T-helper 2 cell treated with Interferon-gamma antibody and Interleukin-4, amounts not matched to agents 5 μg/mL and 100 μg/mL, for 36 hours (primary cell): ENCODE data around the gene HNRNPH2.

ENCODE experiments used
- DNase-seq: peaks from one replicate; pipeline ENCODE4 v3.0.0; 2021; ENCODE audit warnings: low spot score
- H3K27ac Mint-ChIP-seq: one replicate; pipeline ENCODE4 v1.8.0; 2021; ENCODE audit warnings: mild to moderate bottlenecking, mixed read lengths
- H3K27me3 Mint-ChIP-seq: one replicate; pipeline ENCODE4 v1.8.0; 2021; ENCODE audit warnings: low read depth, mixed read lengths
- H3K36me3 Mint-ChIP-seq: one replicate; pipeline ENCODE4 v1.8.0; 2021; ENCODE audit warnings: low read depth, mixed read lengths
- H3K4me1 Mint-ChIP-seq: one replicate; pipeline ENCODE4 v1.8.0; 2021; ENCODE audit warnings: low read depth, mixed read lengths
- H3K4me3 Mint-ChIP-seq: one replicate; pipeline ENCODE4 v1.8.0; 2022; ENCODE audit warnings: mild to moderate bottlenecking, moderate library complexity, mixed read lengths
- H3K9me3 Mint-ChIP-seq: one replicate; pipeline ENCODE4 v1.8.0; 2021; ENCODE audit warnings: mixed read lengths

The HNRNPH2 gene

GRCh38 chrX:101386542-101386885, 21.5 kb upstream of the HNRNPH2 start:
- Mint-ChIP-seq H3K4me3 (no peak overlapping the region), H3K4me1 (no peaks in the 10 kb centered on the region), H3K27ac (no peak overlapping the region), H3K9me3 (no peaks in the 10 kb centered on the region), H3K27me3 (no peaks in the 10 kb centered on the region), H3K36me3 (peaks cover 7% of the 10 kb centered on the region)
- no peak for DNase-seq

GRCh38 chrX:101388604-101389003, 19.4 kb upstream of the HNRNPH2 start:
- no peak for DNase-seq
- no peak overlapping the region for H3K27ac Mint-ChIP-seq
- H3K36me3 Mint-ChIP-seq: peaks cover 24% of the 10 kb centered on the region
- H3K4me3 Mint-ChIP-seq: no peak overlapping the region
- H3K9me3 Mint-ChIP-seq: no peaks in the 10 kb centered on the region
- H3K27me3 Mint-ChIP-seq: no peaks in the 10 kb centered on the region
- H3K4me1 Mint-ChIP-seq: peaks cover 18% of the 10 kb centered on the region

- Mint-ChIP-seq H3K27ac (peak within 1 kb of the TSS; percentile 91), H3K27me3 (no peaks in the 10 kb centered on the region), H3K4me3 (peak within 1 kb of the TSS; percentile 97), H3K4me1 (peaks cover 23% of the 10 kb centered on the region), H3K36me3 (peaks cover 35% of the 10 kb centered on the region), H3K9me3 (no peaks in the 10 kb centered on the region)
- DNase-seq: peak; percentile 80
Observed at GRCh38 chrX:101390664-101391525, 17.1 kb upstream of the HNRNPH2 start, which contains the start of gene RPL36A. RPL36A (plus strand) TSS chrX:101391011; CDS start chrX:101391044, 33 bp downstream.

GRCh38 chrX:101391831-101392230, 16.2 kb upstream of the HNRNPH2 start:
- Mint-ChIP-seq H3K36me3 (peaks cover 36% of the 10 kb centered on the region), H3K27ac (peak overlapping the region; percentile 91), H3K9me3 (no peaks in the 10 kb centered on the region), H3K4me3 (peak overlapping the region; percentile 97), H3K27me3 (no peaks in the 10 kb centered on the region), H3K4me1 (peaks cover 23% of the 10 kb centered on the region)
- no peak for DNase-seq

- DNase-seq: no peak
- no peaks in the 10 kb centered on the region for H3K27me3 Mint-ChIP-seq
- H3K4me3 Mint-ChIP-seq: peak overlapping the region; percentile 48
- peak overlapping the region; percentile 52 for H3K27ac Mint-ChIP-seq
- peaks cover 23% of the 10 kb centered on the region for H3K4me1 Mint-ChIP-seq
- peaks cover 37% of the 10 kb centered on the region for H3K36me3 Mint-ChIP-seq
- H3K9me3 Mint-ChIP-seq: no peaks in the 10 kb centered on the region
Observed at GRCh38 chrX:101393530-101394305, 14.3 kb upstream of the HNRNPH2 start.

- no peaks in the 10 kb centered on the region for H3K9me3 Mint-ChIP-seq
- H3K4me3 Mint-ChIP-seq: no peak overlapping the region
- H3K27me3 Mint-ChIP-seq: no peaks in the 10 kb centered on the region
- peaks cover 39% of the 10 kb centered on the region for H3K36me3 Mint-ChIP-seq
- DNase-seq: no peak
- H3K27ac Mint-ChIP-seq: no peak overlapping the region
- peaks cover 23% of the 10 kb centered on the region for H3K4me1 Mint-ChIP-seq
Observed at GRCh38 chrX:101394372-101394771, 13.7 kb upstream of the HNRNPH2 start.

GRCh38 chrX:101395789-101396188, 12.2 kb upstream of the HNRNPH2 start:
- H3K36me3 Mint-ChIP-seq: peaks cover 48% of the 10 kb centered on the region
- H3K27me3 Mint-ChIP-seq: no peaks in the 10 kb centered on the region
- H3K9me3 Mint-ChIP-seq: no peaks in the 10 kb centered on the region
- H3K27ac Mint-ChIP-seq: peak overlapping the region; percentile 15
- no peak for DNase-seq
- peaks cover 23% of the 10 kb centered on the region for H3K4me1 Mint-ChIP-seq
- no peak overlapping the region for H3K4me3 Mint-ChIP-seq

- no peak for DNase-seq
- H3K4me3 Mint-ChIP-seq: no peak overlapping the region
- H3K4me1 Mint-ChIP-seq: peaks cover 12% of the 10 kb centered on the region
- H3K27ac Mint-ChIP-seq: no peak overlapping the region
- peaks cover 37% of the 10 kb centered on the region for H3K36me3 Mint-ChIP-seq
- no peaks in the 10 kb centered on the region for H3K9me3 Mint-ChIP-seq
- H3K27me3 Mint-ChIP-seq: no peaks in the 10 kb centered on the region
Observed at GRCh38 chrX:101397779-101398178, 10.2 kb upstream of the HNRNPH2 start.

GRCh38 chrX:101398694-101399093, 9.3 kb upstream of the HNRNPH2 start:
- no peaks in the 10 kb centered on the region for H3K27me3 Mint-ChIP-seq
- no peak overlapping the region for H3K4me3 Mint-ChIP-seq

GRCh38 chrX:101399825-101400224, 8.2 kb upstream of the HNRNPH2 start:
- DNase-seq: no peak
- H3K27ac Mint-ChIP-seq: no peak overlapping the region

More at GRCh38 chrX:101398694-101399093, 9.3 kb upstream of the HNRNPH2 start:
- peaks cover 4% of the 10 kb centered on the region for H3K4me1 Mint-ChIP-seq
- peaks cover 30% of the 10 kb centered on the region for H3K36me3 Mint-ChIP-seq
- no peak for DNase-seq
- no peaks in the 10 kb centered on the region for H3K9me3 Mint-ChIP-seq
- H3K27ac Mint-ChIP-seq: no peak overlapping the region

GRCh38 chrX:101407167-101407747, 765 bp upstream of the HNRNPH2 start:
- no peaks in the 10 kb centered on the region for H3K9me3 Mint-ChIP-seq
- H3K27me3 Mint-ChIP-seq: no peaks in the 10 kb centered on the region
- no peak for DNase-seq
- H3K4me1 Mint-ChIP-seq: peaks cover 16% of the 10 kb centered on the region
- H3K36me3 Mint-ChIP-seq: peaks cover 17% of the 10 kb centered on the region
- H3K27ac Mint-ChIP-seq: peak overlapping the region; percentile 99
- peak overlapping the region; percentile 97 for H3K4me3 Mint-ChIP-seq

More at GRCh38 chrX:101399825-101400224, 8.2 kb upstream of the HNRNPH2 start:
- Mint-ChIP-seq H3K4me3 (no peak overlapping the region), H3K36me3 (peaks cover 29% of the 10 kb centered on the region), H3K4me1 (peaks cover 5% of the 10 kb centered on the region), H3K27me3 (no peaks in the 10 kb centered on the region), H3K9me3 (no peaks in the 10 kb centered on the region)

GRCh38 chrX:101408532-101408841, 465 bp downstream of the HNRNPH2 start:
- no peaks in the 10 kb centered on the region for H3K9me3 Mint-ChIP-seq
- no peaks in the 10 kb centered on the region for H3K27me3 Mint-ChIP-seq
- H3K27ac Mint-ChIP-seq: peak overlapping the region; percentile 99
- DNase-seq: no peak
- H3K4me1 Mint-ChIP-seq: peaks cover 22% of the 10 kb centered on the region
- peak overlapping the region; percentile 97 for H3K4me3 Mint-ChIP-seq
- peaks cover 21% of the 10 kb centered on the region for H3K36me3 Mint-ChIP-seq

GRCh38 chrX:101409043-101409442, 1.0 kb downstream of the HNRNPH2 start:
- Mint-ChIP-seq H3K27ac (peak overlapping the region; percentile 99), H3K9me3 (no peaks in the 10 kb centered on the region), H3K36me3 (peaks cover 21% of the 10 kb centered on the region), H3K4me1 (peaks cover 22% of the 10 kb centered on the region), H3K4me3 (peak overlapping the region; percentile 97), H3K27me3 (no peaks in the 10 kb centered on the region)
- DNase-seq: no peak

GRCh38 chrX:101410461-101410860, 2.4 kb downstream of the HNRNPH2 start:
- DNase-seq: no peak
- H3K4me1 Mint-ChIP-seq: peaks cover 24% of the 10 kb centered on the region
- H3K36me3 Mint-ChIP-seq: peaks cover 19% of the 10 kb centered on the region
- peak overlapping the region; percentile 77 for H3K27ac Mint-ChIP-seq
- H3K4me3 Mint-ChIP-seq: peak overlapping the region; percentile 72
- no peaks in the 10 kb centered on the region for H3K9me3 Mint-ChIP-seq
- no peaks in the 10 kb centered on the region for H3K27me3 Mint-ChIP-seq
